NCI-H69 (cell line): Measurements from ENCODE around the gene SECISBP2.

Source experiments
- DNase-seq: peaks from one replicate; lab custom pipeline; 2025; lab: John Stamatoyannopoulos, UW

The SECISBP2 gene

GRCh38 chr9:89383030-89383720 lies 64.9 kb downstream of the SECISBP2 start:
- no peak for DNase-seq

- no peak for DNase-seq
These were observed 65.5 kb downstream of the SECISBP2 start for GRCh38 chr9:89383721-89384300.

- no peak for DNase-seq
These were observed 66.5 kb downstream of the SECISBP2 start for GRCh38 chr9:89384783-89385182.

GRCh38 chr9:89386206-89386605 lies 67.9 kb downstream of the SECISBP2 start:
- no peak for DNase-seq

- no peak for DNase-seq
These were observed 68.5 kb downstream of the SECISBP2 start for GRCh38 chr9:89386797-89387196.

GRCh38 chr9:89387197-89387849 lies 69.0 kb downstream of the SECISBP2 start:
- no peak for DNase-seq

GRCh38 chr9:89388084-89388867 lies 70.0 kb downstream of the SECISBP2 start:
- DNase-seq: no peak

- no peak for DNase-seq
These were observed 70.5 kb downstream of the SECISBP2 start for GRCh38 chr9:89388868-89389177.

GRCh38 chr9:89390068-89390555 lies 71.8 kb downstream of the SECISBP2 start:
- no peak for DNase-seq

GRCh38 chr9:89390578-89391116 lies 72.3 kb downstream of the SECISBP2 start:
- no peak for DNase-seq

GRCh38 chr9:89391585-89391984 lies 73.3 kb downstream of the SECISBP2 start:
- DNase-seq: no peak

GRCh38 chr9:89394412-89394811 lies 76.1 kb downstream of the SECISBP2 start:
- no peak for DNase-seq

GRCh38 chr9:89395931-89396710 lies 77.8 kb downstream of the SECISBP2 start:
- no peak for DNase-seq

GRCh38 chr9:89397471-89397870 lies 79.2 kb downstream of the SECISBP2 start:
- DNase-seq: no peak

- DNase-seq: no peak
These were observed 80.3 kb downstream of the SECISBP2 start for GRCh38 chr9:89398621-89399020.

- DNase-seq: no peak
These were observed 82.3 kb downstream of the SECISBP2 start for GRCh38 chr9:89400403-89401116.

- no peak for DNase-seq
These were observed 84.6 kb downstream of the SECISBP2 start for GRCh38 chr9:89402695-89403427.

GRCh38 chr9:89404074-89404473 lies 85.8 kb downstream of the SECISBP2 start:
- no peak for DNase-seq

GRCh38 chr9:89405826-89406225 lies 87.5 kb downstream of the SECISBP2 start:
- DNase-seq: no peak

- DNase-seq: no peak
These were observed 88.8 kb downstream of the SECISBP2 start for GRCh38 chr9:89407070-89407469.
